GM21786 (cell line): ENCODE measurements around the gene CCN5.
"Not testable (repeated sequence)": the region's sequence is repeated elsewhere in the genome, so short reads cannot be mapped to it uniquely, and the experiment has no call there.

Experiments used
- ATAC-seq: cut with Tn5 transposase; IDR thresholded peaks from one replicate; pipeline ENCODE4 v1.9.1; 2021; ENCODE audit not compliant: unreplicated experiment

The CCN5 gene

DNA sequence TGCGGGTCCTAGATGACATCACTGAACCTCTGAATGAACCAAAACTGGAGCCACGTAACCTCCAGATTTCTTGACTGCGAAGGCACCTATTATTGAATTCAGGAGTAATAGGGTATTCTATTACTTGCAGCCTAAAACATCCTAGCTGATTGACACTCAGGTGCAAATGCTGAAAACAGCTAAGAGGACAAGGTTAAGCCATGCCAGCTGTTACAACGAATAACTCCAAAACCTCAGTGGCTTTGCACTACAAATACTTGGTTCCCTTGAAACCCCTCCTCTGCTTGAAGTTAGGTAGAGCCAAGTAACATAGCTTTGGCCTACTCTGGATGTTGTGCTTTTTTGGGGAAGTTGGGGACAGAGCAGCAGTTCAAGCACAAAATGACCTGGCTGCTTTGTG is 21.0 kb upstream of the CCN5 start:
- ATAC-seq, result no peak

- no peak for ATAC-seq
Measured at GRCh38 chr20:44695295-44695673, 19.9 kb upstream of the CCN5 start.

- no peak for ATAC-seq
Measured at GRCh38 chr20:44695674-44696300, 19.4 kb upstream of the CCN5 start.

- no peak for ATAC-seq
Measured at GRCh38 chr20:44696315-44696714, 18.9 kb upstream of the CCN5 start.

DNA sequence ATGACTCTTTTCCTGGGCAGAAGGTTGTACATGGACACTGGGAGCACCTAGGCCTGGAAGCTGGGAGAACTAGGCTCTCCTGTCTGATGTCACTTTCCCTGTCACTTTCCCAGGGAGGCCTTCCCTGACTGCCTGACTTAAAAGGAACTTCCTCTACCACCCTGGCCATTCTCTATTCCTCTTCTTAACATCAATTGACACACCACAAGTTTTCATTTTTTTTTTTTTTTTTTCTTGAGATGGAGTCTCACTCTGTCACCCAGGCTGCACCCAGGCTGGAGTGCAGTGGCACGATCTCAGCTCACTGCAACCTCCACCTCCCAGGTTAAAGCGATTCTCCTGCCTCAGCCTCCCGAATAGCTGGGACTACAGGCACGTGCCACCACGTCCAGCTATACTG is 18.1 kb upstream of the CCN5 start:
- ATAC-seq, result not testable (repeated sequence)

- no peak for ATAC-seq
Measured at GRCh38 chr20:44698351-44698750, 16.8 kb upstream of the CCN5 start.

DNA sequence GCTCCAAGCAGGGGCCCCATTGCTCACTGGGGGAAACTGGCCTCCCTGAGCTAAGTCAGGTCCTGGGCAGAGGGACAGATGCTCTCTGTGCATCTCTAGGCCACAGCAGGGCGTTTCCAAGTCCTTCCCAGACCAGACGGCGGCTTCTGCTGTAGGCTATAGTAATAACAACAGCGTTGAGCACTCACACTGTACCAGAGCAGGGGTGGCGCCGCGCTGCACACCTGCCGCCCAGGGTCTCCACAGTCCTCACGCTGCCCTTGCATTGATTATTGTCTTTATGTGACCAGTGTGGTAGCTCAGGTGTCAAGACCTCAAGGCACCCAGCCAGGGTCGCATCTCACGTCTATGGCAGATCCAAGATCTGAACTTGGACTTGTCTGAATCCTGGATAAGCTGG is 14.9 kb upstream of the CCN5 start:
- no peak for ATAC-seq

GRCh38 chr20:44701118-44701857 is 13.9 kb upstream of the CCN5 start:
- no peak for ATAC-seq

DNA sequence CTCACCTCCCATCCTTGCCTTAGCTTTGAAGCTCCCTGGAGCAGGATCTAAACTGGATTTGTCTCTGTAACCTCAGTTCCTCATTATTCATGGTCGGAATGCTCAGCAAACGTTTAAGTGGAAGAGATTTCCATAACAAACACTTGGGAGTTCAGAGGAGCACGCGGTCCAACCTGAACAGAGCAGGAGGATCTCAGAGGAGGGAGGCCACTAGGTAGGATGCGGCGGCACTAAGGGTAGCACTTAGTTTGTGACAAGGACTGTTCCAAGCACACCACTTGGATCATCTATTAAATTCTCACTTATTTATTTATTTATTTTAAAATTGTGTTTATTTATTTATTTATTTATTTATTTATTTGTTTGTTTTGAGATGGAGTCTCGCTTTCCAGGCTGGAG is 13.3 kb upstream of the CCN5 start:
- ATAC-seq, result no peak

DNA sequence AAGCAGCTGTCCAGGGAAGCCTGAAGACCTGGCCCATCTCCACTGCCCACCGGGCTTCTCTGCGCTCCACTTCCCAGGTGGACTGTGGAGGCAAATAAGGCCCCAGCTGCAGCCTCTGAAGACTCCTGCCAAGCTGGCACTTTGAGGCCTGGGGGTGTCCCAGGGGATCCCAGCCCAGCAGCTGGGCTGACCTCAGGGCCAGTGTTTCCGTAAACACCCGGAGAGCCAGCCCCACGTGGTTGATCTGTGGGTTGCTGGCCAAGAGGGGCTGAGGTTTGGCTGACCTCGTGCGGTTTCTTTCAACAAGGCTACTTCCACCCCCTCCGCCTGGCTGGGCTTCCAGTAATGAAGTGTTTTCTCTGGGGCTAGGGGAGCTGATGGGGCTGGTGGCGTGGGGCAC is 12.4 kb upstream of the CCN5 start:
- no peak for ATAC-seq

DNA sequence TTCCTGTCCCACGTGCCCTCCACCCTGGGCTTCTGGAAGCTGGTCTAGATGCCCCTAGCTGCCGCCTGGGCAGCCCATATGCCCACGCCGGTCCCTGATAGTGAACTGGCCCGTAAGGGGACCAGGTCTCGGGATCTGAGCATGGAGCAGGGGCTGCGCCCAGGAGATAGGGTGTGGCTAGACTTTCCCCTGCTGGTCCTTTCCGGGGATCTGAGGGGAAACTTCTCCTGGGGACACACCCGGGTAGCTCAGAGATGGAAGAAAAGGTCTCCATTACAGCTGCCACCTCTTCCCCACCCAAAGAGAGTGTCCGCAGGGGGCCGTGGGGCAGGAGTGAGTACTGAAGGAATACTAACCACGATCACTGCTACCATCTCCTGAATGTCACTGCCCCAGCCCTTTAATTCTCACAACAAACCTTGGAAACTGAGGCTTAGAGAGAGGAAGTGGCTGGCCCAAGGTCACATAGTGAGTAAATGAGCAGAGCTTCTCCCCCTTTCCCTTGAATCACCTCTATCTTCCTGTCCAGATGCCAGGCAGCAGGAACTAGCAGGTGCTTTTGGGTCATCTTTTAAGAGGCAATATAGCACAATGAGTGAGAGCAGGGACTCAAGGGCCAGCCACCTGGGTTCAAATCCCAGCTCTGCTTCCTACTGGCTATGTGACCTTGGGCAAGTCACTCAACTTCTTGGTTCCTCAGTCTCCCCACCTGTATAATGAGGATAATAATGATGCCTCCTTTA is 11.8 kb upstream of the CCN5 start:
- ATAC-seq, result no peak

- ATAC-seq, result no peak
Measured at GRCh38 chr20:44703956-44704488, 11.1 kb upstream of the CCN5 start.

DNA sequence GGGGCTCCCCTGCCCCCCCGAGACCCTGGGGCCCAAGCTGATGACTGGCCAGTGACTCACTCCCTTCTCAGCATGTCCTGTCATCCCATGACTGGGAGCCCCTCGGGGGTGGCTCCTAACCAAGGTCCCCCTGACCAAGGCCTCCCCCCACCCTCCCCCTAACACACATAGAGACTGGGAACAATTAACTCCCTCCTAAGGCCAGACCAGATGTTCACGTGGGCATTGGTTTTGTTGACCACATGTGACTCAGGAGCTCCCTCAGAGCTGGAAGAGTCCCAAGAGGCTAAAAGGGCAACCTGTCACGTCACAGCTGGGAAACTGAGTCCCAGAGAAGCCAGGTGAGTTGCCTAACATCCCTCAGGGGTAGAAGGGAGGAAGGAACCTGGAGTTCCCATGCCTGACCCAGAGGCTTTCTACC is 10.6 kb upstream of the CCN5 start:
- no peak for ATAC-seq

GRCh38 chr20:44705364-44706094 is 9.6 kb upstream of the CCN5 start:
- ATAC-seq, result no peak

- ATAC-seq, result no peak
Measured at GRCh38 chr20:44706301-44707017, 8.7 kb upstream of the CCN5 start.

DNA sequence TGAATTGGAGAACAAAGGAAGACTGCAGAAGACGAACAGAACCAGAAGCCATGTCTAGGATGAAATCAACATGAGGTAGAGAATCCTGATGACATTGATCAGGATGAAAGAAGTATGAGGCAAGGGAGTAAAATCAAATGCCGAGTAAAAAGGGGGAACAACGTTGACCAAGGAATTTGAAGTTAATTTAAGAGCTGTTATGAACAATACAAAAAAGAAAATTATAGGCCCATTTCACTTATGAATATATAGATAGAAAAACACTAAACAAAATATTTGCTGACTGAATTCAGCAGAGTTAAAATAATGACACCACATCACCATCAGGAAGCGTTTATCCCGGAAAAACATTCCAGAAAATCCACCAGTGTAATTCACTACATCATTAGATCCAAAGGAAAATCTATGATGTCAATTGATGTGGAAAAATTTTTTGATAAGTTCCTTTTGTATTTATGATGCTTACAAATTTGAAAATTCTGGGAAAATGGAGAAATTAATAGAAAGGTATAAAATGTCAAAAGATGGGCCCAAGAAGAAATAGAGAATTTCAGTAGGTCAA is 8.1 kb upstream of the CCN5 start:
- no peak for ATAC-seq

DNA sequence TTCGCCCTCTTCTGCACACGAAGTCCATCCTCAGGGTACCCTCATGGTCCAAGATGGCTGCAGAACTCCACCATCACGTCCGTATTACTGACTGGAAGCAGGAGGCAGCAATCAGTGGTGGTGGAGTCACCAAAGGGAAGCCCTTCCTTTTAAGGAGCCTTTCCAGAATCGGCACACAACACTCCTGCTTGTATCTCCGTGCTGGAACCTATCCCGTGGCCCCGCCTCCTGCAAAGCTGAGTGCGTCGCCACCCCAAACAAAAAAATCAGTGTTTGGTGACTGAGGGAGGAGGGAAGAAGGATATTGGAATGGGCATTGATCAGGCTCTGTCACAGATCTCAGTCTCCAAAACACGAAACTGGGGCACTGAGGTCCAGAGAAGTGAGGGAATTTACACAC is 5.8 kb upstream of the CCN5 start:
- ATAC-seq, result no peak

- ATAC-seq, result no peak
Measured at GRCh38 chr20:44709797-44710196, 5.4 kb upstream of the CCN5 start.

GRCh38 chr20:44711237-44711636 is 3.9 kb upstream of the CCN5 start:
- ATAC-seq, result no peak

DNA sequence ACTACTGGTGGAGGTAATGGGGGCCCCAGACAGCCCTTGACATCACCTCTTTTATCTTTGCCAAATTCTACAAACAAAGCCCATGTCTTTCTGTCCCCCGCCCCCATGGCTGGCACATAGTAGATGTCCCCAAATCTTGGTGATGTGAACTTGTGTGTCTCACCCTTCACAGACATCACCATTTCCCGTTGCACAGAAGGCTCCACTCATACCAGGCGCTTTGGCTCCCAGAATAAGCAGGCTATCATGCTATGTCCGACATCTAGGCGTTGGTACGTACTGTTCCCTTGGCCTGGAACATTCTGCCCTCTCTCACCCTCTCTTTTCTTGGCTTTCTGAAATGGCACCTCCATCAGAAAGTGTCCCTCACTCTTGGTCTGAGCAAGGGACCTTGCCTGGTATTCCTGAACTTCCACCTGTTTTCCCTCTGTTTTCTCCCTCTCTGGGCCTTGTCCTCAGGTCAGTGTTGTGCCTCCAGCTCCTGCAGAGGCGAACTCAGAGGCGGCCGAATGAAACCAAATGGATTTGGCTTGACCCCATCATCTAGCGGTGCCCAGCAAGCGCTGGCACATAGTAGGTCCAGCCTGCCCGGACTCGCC is 968 bp upstream of the CCN5 start:
- no peak for ATAC-seq
